HG03066 (cell line): Measurements from ENCODE around the gene DPH7.
A peak's percentile ranks its signal among the peaks of the same experiment; 100 is the strongest.
"Not testable (repeated sequence)": the region's sequence is repeated elsewhere in the genome, so short reads cannot be mapped to it uniquely, and the experiment has no call there.

Source experiments
- ATAC-seq: cut with Tn5 transposase; IDR thresholded peaks from one replicate; pipeline ENCODE4 v1.9.1; 2021; ENCODE audit warnings: low read depth; ENCODE audit not compliant: unreplicated experiment

DPH7 gene

DNA sequence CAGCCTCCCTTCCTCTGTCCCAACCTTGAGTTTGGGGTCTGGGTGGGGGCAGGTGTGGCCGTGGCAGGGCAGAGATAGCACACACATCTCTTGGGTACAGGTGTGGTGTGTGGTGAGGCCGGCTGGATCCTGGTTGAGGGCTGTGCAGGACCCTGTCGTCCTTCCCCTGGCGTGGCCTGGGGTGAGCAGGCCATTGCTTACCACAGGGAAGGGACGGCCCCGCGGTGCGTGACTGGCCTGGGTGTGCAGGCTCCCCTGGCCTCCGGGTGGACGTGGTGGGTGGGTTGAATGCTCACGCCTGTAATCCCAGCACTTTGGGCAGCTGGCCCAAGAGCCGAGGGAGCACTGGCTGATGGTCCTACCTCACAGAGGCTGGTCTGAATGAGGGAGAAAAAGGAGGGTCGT lies 28.0 kb upstream of the DPH7 start:
- ATAC-seq: no peak

DNA sequence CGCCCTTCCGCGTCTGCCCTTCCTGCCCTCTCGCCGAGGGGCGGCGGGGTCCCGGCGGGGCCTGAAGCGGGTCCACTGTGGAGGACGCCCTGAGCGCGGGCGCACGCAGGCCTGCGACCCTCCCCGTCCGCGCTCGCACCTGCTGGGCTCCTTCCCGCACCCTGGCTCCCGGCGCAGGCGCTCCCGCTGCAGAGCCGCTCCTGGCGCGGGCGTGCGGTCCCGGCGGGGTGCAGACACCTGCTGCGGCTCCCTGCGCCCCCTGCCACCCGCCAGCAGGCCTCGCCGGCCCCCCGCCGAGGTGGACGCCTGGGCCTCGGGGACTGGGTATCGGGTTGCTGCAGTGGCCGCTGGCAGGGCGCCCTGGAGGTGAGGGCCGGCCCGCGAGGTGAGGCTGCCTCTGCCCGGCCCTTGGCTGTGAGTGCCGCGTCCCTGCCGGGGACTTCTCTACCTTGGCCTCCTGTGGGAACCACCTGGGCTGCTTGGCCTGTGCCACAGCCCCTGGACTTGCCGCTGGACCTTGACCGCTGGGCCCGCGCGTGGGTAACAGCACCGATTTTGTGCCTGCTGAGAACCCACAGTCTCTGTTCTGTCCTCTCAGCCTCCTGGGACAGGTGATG lies 27.4 kb upstream of the DPH7 start:
- ATAC-seq: peak; percentile 8

DNA sequence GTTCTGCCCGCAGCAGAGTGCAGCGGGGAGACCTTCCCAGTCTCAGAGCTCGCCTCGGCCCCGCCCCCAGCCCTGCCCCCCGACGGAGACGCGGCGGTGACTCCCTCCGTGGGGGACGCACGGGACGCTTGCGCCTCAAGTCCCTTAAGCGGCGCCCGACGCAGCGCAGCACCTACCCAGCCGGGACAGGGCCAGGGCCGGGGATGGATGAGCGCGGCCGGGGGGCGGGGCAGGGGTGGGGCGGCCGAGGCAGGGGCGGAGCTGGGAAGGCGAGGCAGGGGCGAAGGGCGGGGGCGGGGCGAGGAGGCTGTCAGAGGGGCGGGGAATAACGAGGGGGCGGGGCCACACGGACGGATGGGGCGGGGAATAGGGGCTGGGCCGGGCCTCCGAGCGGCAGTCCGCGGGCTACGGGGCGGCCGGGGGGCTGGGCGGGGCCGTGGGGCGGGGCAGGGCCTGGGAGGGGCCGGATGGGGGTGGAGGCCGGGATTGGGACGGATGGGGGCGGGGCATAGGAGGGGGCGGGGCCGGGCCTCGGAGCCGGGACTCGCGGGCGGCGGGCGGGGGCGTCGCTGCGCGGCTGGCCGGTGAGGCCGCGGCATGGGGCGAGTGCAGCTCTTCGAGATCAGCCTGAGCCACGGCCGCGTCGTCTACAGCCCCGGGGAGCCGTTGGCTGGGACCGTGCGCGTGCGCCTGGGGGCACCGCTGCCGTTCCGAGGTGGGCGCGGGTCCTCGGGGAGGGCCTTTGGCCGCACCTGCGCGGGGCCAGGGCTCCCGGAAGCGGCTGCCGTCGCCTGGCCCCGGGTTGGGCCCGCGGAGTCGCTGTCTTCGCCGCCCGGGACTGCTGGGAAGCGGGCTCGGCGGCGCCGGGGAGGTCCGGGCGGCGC lies 26.6 kb upstream of the DPH7 start, which contains the start of gene ARRDC1:
TSS of gene ARRDC1 (plus strand) at position 566 of the 884 bp plus-strand sequence. CDS start at position 598, 32 bp downstream.
- peak; percentile 74 for ATAC-seq

DNA sequence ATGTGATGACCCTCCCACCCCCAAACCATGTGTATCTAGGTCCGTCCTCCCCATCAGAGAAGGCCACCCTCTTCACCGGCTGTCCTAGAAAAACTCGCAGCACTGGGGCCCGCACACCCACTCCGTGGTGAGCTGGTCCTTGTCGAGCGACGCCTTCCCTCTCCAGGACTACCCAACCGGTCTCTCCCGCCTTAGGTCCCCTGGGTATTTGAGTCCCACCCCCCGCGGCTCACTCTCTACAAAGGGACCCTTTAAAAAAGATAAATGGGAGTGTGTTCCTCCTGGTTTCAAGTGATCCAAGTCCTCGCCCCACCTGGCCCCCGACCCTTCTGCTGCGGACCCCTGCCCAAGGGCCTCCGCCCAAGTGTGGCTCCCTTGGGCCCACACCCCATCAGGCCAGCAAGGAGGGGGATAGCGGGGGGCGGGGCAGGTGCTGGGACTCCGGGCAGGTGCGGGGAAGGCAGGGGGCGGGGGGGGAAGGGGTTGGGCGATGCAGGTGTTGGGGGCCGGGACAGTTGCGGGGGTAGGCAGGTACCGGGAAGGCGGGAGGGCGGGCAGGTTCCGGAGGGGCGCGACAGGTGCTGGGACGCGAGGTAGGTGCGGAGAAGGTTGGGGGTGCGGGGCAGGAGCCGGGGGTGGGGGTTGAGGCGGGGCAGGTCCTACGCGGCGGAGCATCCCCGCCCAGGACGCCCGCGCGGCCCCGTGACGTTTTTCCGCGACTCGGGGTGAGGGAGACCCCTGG lies 25.8 kb upstream of the DPH7 start:
- ATAC-seq: no peak

DNA sequence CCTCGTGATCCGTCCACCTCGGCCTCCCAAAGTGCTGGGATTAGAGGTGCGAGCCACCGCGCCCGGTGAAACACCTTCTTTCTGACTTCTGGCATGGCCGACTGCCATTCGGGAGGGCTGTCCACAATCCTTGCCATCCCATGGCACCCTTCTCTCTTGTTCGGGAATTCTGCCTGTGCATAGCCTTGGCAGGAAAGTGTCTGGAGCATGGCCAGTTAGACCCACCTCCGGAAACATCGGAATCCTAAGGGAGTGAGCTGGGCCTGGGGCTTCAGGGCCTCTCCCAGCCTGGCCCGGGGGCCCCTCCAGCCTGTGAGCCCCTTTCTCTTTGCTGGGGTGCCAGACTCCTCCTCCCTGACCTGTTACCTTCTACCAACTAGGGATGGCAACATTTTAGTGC lies 25.2 kb upstream of the DPH7 start:
- ATAC-seq: no peak

DNA sequence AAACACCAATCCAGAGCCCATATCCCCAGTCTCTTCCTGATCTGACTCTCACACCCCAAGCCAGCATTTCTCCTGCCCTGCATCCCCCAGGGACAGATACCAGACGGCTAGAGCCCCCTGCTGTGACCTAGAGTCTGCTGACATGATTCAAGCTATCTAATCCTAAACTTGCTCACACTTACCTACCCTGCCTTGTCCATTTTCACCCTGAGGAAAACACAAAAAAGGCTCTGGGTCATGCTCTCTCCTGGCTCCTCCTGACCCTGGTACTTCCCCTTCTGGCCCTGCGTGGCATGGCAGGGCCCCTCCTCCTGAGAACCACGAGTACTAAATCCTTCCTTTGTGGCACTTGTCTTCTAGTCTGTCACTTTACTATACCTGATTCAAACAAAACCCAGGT lies 23.9 kb upstream of the DPH7 start:
- ATAC-seq: no peak

DNA sequence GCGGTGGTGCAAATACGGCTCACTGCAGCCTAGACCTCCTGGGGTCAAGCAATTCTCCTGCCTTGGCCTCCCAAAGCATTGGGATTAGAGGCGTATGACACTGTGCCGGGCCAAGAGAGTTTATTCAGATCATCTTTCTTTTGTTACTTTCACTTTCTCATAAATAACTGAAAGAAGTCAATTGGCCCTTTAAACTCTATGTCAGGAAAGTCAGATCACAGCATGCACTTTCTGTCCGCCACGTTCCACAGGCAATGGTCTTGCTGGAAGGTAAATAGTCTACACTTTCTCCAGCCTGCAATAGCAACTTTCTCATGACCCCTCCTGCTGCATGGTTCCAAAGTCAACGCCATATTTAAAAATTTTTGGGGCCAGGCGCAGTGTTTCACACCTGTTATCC lies 20.2 kb upstream of the DPH7 start:
- no peak for ATAC-seq

DNA sequence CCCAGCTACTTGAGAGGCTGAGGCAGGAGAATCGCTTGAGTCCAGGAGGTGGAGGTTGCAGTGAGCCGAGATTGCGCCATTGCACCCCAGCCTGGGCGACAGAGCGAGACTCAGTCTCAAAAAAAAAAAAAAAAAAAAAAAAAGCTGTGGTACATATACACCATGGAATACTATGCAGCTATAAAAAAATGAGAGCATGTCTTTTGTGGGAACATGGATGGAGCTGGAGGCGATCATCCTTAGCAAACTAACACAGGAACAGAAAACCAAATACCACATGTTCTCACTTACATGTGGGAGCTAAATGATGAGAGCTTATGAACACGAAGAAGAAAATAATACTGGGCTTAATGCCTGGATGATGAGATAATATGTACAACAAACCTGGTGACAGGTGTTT lies 17.9 kb upstream of the DPH7 start:
- ATAC-seq: not testable (repeated sequence)

DNA sequence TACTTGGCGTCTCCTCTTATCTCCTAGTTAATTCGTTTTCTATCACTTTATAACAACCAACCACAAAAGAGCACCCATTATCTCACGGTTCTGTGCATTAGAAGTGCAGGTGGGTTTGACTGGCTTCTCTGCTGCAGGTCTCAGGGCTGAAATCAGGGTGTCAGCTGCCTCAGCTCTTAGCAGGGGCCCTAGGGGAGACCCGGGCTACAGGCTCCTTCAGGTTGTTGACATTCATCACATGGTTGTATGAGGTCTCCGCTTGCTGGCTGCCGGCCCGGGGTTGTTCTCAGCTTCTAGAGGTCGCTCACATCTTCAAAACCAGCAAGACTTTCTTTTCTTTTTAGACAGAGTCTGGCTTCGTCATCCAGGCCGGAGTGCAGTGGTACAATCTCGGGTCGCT lies 14.5 kb upstream of the DPH7 start:
- ATAC-seq: no peak

DNA sequence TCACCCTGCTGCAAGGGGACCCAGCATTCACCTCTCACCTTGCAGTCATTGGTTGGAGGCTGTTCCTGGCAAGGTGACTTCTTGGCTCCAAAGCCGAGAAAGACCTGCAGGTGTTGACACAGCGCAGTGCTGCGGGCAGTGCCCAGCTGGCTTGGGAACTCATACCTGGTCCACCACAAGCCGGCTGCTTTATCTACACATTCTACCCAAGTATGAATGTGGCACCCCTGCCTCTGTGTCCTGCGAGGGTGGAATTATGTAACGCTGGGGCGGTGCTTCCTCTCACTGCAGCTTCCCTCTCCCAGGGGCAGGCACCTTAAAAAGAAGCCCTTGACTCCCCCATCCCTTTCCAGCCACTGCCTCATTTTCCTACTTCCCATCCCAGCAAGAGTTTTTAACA lies 14.0 kb upstream of the DPH7 start:
- ATAC-seq: no peak

DNA sequence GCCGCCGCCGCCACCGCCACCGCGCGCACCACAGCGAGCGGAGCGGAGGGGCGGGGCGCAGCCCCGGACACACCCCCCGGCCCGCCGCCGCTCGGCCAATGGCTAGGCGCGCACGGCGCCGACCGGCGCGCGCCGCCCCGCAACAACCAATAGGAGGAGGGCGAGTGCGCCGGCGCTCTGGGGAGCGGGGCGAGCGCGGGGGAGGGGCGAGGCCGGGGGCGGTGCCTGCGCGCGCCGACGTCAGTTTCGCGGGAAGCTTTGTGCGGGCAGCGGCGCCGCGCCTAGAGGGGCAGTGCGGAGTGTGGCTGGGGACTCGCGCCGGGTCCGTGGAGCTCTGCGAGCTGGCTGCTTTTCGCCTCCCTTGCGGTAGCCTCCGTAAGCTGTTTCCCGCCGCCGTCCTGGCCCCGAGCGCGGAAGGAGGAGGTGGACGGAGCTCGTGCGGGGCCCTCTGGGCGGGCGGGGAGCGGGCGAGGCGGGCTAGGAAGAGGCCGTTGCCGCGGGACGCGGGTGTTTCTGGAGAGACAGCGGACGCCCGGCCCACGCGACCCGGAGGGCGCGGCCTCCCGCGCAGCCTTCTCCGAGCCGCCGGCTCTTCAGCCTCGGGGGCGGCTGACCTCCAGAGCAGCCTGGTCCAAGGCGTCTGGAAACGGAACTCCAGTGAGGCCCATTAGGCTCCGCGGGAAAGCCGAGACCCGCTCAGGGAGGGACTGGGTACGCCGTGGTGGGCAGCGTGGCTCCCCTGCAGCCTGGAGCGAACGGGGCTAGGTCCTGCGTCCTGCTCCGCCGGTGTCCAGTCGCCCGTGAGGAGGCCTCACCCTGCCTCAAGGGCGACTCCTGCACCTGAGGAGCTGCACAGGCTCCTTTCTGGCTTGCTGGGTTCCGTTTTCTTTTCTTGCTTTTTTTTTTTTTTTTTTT lies 12.0 kb upstream of the DPH7 start, which contains the start of gene ZMYND19:
TSS of gene ZMYND19 (minus strand) at position 44 of the 915 bp plus-strand sequence. CDS start 249 bp downstream, outside the sequence.
- peak; percentile 86 for ATAC-seq

DNA sequence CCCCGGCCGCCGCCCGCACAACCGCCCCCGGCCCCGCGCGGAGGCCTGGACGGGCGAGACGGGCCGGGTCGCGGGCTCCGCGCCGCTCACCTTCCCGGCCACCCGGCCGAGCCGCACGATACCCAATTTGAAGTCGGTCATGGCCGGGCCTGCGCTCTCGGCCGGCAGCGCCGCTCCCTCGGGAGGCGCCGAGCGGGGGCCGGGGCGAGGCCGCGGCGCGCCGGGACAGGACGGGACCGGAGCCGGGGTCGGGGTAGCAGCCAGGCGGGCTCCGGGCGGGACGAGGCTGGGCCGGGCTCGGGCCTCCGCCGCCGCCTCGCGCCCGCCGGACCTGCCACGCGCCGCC lies 11.4 kb upstream of the DPH7 start:
- peak; percentile 8 for ATAC-seq

DNA sequence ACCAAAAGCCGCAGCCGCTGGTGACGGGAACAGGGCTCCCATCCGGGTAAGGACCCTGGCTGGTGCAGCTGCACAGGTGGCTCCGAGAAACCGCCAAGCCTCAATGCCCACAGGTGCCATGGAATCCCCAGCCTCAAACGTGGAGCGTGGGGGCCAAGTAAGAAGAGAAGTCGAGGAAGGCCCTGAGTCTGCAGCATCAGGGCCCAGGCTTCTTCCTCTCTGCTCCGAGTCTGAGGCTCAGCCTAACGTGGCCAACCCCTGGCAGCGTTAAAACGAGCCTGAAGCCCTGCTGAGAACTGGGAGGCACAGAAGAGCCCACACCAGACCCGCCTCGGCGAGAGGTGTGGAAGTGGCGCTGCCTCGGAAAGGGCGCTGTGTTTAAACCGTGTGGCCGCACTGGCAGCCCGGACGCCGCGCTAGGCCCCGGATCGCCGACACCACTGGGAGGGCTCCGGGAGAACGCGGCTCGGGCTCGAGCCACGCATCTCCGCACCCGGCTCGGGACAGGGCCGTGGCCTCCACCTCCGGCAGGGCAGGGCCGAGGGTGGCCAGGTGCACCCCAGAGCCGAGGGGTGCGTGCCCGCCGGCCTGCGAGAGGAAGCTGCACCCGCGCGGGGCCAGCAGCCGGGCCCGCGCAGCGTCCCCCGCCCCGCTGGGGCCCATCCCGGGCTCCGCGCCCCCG lies 10.9 kb upstream of the DPH7 start:
- ATAC-seq: peak; percentile 2

DNA sequence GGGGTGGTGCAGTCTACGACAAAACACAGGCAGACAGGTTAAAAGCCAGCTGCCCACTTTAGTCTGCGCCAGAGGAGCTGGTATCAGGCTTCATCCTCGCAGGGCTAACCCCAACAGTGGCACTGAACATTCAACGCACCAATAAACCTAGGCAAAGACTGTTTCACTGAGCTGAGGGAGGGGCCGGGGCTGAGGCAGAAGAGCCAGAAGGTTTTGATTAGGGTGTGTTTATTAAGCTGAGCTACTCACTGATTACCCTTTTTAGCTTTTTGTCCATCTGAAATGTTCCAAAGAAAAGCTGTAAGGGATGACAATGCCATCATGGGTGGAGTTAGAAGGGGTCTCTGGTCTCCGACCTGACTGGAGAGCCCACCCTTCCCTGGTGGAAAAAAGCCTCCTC lies 10.2 kb upstream of the DPH7 start:
- ATAC-seq: no peak

DNA sequence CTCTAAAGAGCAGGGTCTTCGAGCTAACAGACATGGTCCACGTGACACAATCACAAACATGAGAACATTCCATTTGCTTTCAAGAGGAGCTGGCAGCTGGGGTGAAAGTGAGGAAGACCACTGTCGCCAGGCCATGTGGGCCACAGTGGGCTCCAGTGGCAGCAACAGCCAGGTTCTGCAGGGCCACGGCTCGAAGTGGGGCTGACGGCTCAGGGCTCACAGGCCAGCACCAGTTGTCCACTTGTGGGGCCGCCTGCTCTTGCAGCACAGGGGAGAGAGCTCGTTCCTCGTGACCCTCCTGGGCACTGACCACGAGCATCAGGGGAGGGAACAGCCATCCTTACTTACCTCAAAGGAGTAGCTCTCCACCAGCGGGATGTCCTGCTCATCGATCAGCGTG lies 9.6 kb upstream of the DPH7 start:
- ATAC-seq: no peak

DNA sequence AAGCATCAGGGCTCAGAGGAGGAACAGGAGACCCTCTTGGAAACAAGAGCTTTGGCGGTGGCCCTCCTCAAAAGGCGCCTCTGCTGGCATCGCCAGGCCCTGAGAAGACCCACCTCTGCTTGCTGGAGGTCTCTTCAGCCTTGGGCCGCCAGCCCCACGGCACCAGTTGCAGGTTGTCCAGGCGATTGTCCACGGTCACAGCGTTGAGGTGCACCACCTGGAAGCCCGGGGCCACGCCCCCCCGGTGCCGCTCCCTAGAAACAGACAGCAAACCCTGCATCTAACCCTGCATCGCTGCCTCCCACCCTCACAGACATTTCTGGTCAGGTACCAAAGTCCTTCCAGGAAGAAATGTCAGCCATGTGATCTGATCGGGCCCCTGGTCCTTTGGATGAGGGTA lies 8.1 kb upstream of the DPH7 start:
- ATAC-seq: no peak

DNA sequence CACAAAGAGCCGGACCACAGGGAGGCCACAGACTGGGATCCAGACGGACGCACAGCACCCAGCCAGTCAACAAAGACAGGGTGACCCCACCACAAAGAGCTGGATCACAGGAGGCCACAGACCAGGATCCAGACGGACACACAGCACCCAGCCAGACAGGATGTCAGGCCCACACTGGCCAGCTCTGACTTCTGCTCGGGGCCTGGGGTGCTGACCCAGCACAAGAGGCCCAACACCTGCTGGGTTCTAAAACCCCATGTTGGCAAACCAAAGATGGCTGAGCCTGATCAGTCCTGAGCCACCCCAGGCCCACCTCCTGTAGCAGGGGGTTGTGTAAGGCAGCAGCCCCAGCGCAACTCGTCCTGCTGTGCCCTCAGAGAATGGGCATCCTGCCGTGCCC lies 5.2 kb upstream of the DPH7 start:
- ATAC-seq: no peak

DNA sequence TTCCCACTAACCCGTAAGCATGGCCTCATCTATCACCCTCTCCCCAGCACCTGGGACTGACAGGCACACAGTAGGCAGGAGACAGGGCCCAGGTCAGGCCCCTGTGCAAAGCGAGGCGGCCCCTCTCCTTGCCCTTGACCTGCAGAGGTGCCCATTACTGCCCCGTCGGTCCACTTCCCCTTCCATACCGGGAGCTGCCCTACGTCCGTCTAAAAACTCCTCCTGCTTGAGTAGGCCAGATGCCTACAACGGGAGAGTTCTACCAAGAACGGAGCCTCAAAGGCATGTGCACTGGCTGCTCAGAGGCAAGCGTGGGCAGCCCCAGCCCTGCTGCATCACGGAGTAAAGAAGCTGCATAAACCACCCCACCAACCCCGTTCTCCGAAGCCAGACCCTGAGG lies 4.6 kb upstream of the DPH7 start:
- no peak for ATAC-seq

DNA sequence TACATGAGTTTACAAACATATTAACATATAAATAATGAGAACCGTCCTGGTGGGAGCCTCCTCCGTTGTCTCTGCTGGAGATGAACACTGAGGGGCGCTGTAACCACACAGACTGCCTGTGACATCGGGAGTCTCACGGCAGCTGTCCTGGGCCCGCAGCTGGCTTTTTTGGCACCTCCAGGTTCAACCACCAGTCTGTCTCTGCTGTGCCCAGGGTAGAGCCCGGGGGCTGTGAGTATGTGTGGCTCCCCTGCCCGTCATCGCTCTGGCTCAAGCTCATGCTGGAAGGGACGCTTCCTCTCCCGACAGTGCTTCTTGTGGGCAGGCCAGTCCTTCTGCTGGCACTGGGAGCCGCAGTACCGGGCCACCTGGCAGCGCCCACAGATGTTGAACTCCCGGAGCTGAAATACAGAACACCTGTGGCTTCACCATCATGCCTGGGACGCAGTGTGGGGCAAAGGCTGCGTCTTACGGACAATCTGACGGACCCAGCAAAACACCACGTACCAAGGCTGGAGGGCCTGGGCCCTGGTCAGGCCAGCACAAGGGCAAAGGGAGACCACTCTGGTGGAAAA lies 3.6 kb upstream of the DPH7 start:
- no peak for ATAC-seq
